GM21786 (cell line): ENCODE data around the gene RPS17.
"Not testable (repeated sequence)": the region's sequence is repeated elsewhere in the genome, so short reads cannot be mapped to it uniquely, and the experiment has no call there.

Experiments used
- ATAC-seq: cut with Tn5 transposase; IDR thresholded peaks from one replicate; pipeline ENCODE4 v1.9.1; 2021; ENCODE audit not compliant: unreplicated experiment

Gene RPS17

DNA sequence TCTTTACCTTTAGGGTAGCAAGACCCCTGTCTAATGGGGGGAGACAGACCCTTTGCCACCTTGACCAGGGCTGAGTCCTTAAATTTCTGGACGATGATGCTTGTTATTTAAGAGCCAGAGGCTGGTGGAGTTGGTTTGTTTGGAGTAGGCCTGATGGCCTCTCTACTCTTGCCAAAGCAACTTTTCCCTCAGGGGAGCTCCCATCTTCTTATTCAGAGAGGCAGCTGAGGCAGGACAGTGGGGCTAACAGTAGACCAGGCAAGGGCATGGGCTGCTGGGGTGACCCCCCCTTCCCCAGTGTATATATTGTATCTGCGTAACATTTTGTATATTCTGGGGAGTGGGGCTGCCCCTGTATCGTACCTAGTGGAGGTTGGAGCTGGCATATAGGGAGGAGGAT, 10.3 kb downstream of the RPS17 start:
- no peak for ATAC-seq

DNA sequence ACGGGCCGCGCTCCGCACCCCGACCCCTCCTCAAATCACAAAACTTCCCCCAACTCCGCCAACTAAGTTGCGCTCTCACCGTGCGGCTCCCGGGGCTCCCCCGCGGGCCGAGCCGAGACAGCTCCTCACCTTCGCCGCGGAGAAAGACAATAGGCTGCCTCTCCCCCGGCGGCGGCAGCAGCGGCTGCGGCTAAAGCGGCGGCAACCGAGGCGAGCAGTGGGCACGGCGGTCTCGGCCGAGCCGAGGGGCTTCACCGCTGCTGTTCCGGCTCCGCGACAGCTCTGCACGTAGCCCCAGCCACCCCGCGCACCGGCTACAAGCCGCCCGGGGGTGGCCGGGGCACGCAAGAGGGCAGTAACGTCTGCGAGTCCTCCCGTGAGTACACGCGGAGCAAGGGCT, 26.7 kb downstream of the RPS17 start:
- ATAC-seq, result not testable (repeated sequence)

DNA sequence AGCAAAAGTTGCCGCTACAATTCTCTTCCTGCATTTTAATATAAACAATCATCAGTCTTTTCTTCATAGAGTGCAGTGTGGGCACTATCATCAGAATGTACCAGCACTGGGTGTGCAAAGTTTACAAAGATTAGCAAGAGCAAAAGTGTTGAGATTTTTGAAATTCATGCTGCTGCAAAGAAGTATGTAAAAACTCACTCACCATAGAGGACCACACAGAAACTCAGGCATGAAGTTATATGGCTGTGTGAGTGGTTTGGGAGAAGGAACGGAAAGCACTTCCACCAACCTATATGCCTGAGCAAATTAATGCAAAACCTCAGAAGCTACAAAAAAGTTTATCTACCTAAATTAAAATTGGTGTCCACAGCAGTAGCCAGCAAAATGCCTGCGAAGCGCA, 32.6 kb downstream of the RPS17 start:
- ATAC-seq, result not testable (repeated sequence)

DNA sequence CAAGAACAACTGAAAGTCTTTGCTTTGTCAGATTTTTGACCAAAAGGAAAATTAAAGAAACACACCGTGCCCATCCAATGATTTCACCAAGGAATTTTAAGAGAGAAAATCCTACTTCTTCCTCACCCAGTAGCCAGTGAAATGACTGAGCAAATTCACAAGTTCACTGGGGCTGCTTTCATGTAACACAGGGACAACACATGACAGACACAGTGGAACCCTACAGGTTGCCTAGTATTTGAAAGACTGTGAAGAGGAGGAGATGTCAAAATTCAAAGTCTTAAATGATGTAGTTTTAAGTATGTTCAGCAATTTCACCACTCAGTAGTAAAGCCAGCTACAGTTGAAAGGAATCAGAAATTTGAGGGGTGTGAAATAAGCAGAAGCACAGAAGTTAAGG, 33.2 kb downstream of the RPS17 start:
- not testable (repeated sequence) for ATAC-seq

DNA sequence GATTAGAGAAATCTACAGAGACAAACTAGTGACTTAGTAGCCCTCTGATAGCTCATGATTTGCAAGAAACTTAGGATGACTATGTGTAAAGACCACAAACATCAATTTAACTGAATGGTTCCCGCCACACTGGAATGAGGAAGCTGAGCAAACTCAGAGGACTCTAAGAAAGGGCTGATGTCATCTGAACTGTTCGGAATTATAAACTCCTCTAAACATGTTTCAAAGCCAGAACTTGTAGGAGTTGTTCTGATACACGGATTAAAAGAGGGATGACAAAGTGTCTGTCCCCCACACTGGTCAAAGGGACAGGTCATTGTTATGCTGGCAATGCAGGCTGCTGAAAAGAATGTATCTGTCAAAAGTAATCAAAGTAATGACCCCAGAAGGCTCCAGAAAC, 34.4 kb downstream of the RPS17 start:
- not testable (repeated sequence) for ATAC-seq

DNA sequence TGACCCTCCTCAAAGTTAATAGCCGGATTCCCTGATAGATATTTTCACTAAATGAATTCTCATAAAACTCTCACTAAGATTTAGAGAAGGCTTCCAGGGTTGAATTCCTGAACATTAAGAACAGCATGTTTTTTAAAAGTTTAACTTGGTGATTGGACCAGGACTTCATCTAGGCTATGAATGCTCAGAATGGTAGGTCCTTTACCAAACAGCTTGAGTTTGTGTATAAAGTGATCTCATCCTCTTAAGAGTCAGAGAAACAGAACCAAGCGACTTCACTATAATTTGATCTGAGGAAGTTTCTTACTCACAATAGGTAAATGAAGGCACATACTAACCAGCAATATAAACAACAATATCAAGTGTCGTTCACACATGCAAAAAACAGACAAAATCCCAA, 36.2 kb downstream of the RPS17 start:
- ATAC-seq, result not testable (repeated sequence)

DNA sequence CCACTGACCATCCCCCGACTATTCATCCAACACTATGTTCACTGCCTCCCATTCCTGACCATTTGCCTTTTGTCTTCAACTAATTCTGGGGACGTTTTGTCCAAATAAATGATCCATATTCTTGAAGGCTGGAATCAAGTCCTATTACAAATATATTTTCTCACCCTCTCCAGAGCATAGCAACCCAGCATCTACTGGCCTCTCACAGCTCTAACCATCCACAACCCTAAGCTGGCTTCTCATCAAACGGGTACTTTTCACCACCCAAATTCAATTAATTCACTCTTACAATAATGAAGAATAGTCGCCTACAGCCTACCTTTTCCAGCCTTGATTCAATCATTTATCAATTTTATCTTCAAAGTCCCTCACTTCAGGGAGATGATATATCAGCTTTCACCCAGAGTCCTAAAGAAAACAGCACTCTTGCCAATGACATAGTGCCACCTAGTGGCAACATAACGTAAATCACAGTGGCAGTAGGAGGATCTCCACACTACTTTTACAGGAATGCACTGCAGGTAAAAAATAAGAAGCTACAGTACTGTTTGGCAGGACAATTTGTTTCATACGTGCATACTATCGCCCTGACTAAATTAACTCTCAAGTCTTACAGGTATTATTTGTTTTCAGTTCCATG, 37.4 kb downstream of the RPS17 start:
- peak; percentile 52 for ATAC-seq

DNA sequence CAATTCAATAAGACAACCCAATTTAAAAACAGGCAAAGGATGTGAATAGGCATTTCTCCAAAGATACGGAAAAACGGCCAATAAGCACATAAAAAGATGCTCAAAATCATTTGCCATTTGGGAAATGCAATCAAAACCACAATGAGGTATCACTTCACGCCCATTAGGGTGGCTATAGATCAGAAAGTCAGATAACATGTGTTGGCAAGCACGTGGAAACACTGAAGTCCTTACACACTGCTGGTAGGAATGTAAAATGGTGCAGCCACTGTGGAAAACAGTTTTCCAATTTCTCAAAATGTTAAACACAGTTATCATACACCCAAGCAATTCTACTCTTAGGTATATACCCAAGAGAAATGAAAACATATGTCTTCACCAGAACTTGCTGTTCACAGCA, 39.5 kb downstream of the RPS17 start:
- not testable (repeated sequence) for ATAC-seq

DNA sequence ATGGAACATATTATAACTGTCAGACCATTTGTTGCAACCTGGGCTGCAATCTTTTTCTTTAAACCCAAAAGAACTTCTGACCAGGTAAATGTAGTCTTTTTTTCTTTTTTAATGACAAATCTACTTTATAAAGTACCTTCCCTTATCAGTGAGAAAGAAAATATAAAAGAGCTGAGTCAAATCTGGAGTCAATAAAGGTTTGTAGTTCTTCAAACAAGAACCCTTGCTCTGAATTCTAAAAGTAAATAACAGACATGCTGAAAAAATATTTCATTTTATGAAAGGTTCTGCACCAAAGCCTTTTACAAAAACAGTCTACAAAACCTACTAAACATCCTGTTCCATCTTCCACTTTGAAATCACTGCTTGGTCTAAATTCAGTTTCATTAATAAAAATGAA, 42.3 kb downstream of the RPS17 start:
- ATAC-seq, result not testable (repeated sequence)

DNA sequence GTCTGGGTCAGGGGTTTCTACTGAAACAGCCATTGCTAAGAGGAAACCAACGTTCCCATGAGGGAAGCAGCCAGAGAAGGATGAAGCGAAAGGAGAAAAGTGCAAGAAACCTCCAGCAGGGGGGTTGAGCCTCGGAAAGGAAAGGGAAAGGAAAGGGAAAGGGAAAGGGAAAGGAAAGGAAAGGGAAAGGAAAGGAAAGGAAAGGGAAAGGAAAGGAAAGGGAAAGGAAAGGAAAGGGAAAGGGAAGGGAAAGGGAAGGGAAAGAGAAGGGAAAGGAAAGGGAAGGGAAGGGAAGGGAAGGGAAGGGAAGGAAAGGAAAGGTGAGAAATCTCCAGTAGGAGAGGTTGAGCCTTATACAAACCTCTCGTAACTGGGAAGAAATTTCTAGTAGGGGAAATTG, 52.0 kb downstream of the RPS17 start:
- ATAC-seq, result not testable (repeated sequence)

DNA sequence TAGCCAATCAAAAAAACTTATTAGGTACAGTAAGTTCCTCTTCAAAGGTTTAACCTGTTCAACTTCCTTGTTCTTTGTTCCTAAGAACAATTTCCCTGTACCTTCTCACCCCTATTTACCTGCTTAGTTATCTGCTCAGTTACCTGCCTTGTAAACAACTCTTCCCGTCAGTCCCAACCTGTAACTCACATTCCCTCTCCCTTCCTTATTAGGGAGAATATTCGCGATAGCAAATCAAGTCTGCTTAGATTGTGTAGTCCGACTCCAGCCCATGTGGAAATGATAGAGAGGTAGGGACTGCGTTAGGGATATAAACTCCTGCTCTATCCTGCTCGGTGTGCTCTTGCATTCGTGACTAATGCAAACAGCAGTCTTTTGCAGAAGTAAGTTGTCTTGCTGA, 53.2 kb downstream of the RPS17 start:
- ATAC-seq, result not testable (repeated sequence)
